ENCODE data around the gene CDC123.
A peak's percentile ranks its signal among the peaks of the same experiment; 100 is the strongest.

The CDC123 gene, protein sequence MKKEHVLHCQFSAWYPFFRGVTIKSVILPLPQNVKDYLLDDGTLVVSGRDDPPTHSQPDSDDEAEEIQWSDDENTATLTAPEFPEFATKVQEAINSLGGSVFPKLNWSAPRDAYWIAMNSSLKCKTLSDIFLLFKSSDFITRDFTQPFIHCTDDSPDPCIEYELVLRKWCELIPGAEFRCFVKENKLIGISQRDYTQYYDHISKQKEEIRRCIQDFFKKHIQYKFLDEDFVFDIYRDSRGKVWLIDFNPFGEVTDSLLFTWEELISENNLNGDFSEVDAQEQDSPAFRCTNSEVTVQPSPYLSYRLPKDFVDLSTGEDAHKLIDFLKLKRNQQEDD

DNA sequence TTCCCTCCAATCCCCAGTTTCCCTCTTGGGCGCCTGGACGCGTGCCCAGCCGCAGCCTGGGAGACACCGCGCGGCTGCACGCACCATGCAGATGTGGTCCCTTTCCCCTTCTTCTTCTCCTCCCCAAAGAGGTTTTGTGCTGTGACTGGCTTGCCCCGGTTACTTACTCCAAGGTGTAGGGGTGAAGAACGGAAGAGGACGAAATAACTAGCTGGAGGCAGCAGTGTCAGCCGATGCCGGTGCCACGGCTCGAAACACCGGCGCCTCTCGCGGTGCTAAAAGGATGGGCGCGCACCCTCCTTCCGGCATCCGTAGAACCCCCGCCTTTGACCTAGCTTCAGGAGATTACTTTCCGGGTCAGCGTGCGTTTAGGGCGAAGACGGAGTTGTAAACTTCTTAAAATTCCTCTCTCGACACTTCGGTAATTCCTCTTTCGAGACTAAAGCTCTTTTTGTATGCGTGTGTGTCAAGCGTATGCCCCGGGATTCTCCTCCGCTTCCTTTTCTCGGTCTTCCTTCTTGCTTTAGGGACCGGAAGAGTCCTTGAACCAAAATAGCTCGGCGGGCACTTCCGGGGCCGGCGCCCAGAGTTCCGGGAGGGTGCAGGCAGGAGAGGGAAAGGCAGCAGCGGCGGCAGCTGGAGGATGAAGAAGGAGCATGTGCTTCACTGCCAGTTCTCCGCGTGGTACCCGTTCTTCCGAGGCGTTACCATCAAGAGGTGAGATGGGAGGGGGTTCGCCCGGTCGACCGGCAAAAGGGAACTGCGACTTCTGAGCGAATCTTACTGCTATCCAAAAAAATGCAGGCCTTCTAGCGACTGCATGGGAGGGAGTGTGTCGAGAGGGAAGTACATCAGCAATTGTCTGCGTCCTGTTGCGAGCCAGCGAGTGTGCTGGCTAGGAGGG is at the start of gene CDC123, which contains the start of gene NUDT5:
CDC123 (plus strand) TSS at position 586 of the 904 bp plus-strand sequence; CDS start at position 644, 58 bp downstream.
NUDT5 (minus strand) TSS at position 289 of the 904 bp plus-strand sequence. CDS start 9,600 bp downstream, outside the sequence.
- Histone ChIP-seq H3K27me3 (ENCODE audit: control insufficient read depth in 1 of 2, insufficient read depth in 2 of 2, low read length in 2 of 2) (no peaks in the 10 kb centered on the region), H3K9me3 (ENCODE audit: low read length) (no peaks in the 10 kb centered on the region), H3K36me3 (ENCODE audit: insufficient read depth, low read length) (peaks cover 13% of the 10 kb centered on the region), H3K9ac (ENCODE audit: low read length) (peak within 1 kb of the TSS; percentile 96), H3K27ac (ENCODE audit: low read depth, low read length) (peak within 1 kb of the TSS; percentile 93), H3K4me3 (ENCODE audit: low read depth in 1 of 2, low read length in 2 of 2) (peak within 1 kb of the TSS; percentile 92 to 99), H3K4me1 (ENCODE audit: insufficient read depth, low read length) (peaks cover 14% of the 10 kb centered on the region)

DNA sequence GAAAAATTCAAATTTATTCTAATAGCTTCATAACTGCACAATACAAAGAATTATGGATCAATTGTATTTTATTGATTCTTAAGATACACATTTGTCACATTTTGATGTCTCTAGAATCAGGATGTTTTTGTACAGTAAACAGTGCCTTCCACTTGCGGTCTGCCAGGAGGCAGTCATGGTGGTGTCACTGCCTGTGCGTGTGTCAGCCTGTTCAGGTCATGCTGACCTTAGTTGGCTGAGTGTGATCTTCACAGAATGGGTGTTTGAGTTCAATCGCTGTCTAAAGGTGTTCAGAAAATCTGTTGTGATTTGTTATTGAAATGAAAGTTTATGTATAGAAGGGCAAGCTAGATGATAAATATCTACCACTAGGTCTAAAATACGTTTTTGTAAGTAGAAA is 45.8 kb upstream of the CDC123 start:
- no peaks in the 10 kb centered on the region for H3K4me1 ChIP-seq (ENCODE audit: insufficient read depth, low read length)
- H3K9ac ChIP-seq (ENCODE audit: low read length), result no peak overlapping the region
- no peaks in the 10 kb centered on the region for H3K9me3 ChIP-seq (ENCODE audit: low read length)
- H3K4me3 ChIP-seq (ENCODE audit: low read depth in 1 of 2, low read length in 2 of 2), result no peak overlapping the region
- H3K27ac ChIP-seq (ENCODE audit: low read depth, low read length), result no peak overlapping the region
- H3K27me3 ChIP-seq (ENCODE audit: control insufficient read depth in 1 of 2, insufficient read depth in 2 of 2, low read length in 2 of 2), result no peaks in the 10 kb centered on the region
- peaks cover 13% of the 10 kb centered on the region for H3K36me3 ChIP-seq (ENCODE audit: insufficient read depth, low read length)

DNA sequence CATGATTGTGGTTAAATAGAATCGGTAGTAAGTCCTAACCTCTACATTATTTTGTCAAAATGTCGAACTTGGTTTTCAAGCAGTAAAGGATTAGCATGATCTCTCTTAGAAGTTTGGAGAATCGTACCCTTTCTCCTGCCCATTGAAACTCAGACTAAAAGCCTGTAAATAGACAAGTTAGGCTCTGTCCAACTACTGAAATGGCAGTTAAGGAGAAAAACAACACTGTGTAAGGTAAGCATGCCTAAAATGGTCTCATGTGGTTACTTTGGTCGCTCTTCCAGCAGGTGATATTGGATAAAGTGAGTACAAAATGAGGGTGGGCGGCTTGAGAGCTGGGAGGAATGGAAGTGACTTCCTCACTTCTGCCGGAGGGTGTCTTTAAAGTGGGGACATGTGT is 41.5 kb upstream of the CDC123 start:
- Histone ChIP-seq H3K36me3 (ENCODE audit: insufficient read depth, low read length) (peaks cover 20% of the 10 kb centered on the region), H3K4me3 (ENCODE audit: low read depth in 1 of 2, low read length in 2 of 2) (no peak overlapping the region), H3K27ac (ENCODE audit: low read depth, low read length) (no peak overlapping the region)

DNA sequence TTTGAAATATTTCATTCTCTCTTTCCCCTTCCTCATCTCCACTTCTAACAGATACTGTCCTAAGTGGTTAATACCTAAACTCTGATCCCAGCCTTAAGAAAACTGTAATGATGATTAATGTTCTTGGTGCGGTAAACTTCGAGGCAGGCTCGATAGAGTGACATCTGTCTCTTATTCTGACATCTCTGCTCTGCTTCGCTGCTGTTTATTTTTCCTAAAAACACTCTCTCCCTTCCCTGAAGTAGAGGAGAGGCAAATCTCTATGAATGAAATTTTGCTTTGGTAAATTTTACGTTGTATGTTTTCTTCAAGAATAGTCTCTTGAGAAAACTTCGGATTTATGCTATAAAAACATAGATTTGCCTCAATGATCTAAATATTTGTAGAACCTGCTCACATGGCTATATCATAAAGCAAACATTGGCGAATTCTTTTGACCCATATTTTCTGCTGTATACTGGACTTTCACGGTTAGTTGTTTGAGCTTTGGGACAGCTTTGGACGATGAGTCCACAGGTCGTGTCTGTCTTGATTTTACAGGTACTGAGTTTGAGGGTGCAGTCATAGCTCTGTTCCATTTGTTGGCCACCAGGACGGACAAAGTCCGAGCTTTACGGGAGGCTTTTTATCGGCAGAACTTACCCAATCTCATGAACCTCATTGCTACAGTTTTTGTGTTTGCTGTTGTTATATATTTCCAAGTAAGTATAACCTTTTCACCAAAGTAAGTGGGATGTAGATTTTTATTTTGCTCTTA is 39.4 kb upstream of the CDC123 start:
- Histone ChIP-seq H3K27me3 (ENCODE audit: control insufficient read depth in 1 of 2, insufficient read depth in 2 of 2, low read length in 2 of 2) (no peaks in the 10 kb centered on the region), H3K9ac (ENCODE audit: low read length) (no peak overlapping the region), H3K4me3 (ENCODE audit: low read depth in 1 of 2, low read length in 2 of 2) (no peak overlapping the region), H3K9me3 (ENCODE audit: low read length) (no peaks in the 10 kb centered on the region), H3K36me3 (ENCODE audit: insufficient read depth, low read length) (peaks cover 23% of the 10 kb centered on the region), H3K27ac (ENCODE audit: low read depth, low read length) (no peak overlapping the region), H3K4me1 (ENCODE audit: insufficient read depth, low read length) (no peaks in the 10 kb centered on the region)

More for the DNA sequence above, 41.5 kb upstream of the CDC123 start:
- Histone ChIP-seq H3K4me1 (ENCODE audit: insufficient read depth, low read length) (no peaks in the 10 kb centered on the region), H3K9ac (ENCODE audit: low read length) (no peak overlapping the region), H3K9me3 (ENCODE audit: low read length) (no peaks in the 10 kb centered on the region), H3K27me3 (ENCODE audit: control insufficient read depth in 1 of 2, insufficient read depth in 2 of 2, low read length in 2 of 2) (no peaks in the 10 kb centered on the region)

DNA sequence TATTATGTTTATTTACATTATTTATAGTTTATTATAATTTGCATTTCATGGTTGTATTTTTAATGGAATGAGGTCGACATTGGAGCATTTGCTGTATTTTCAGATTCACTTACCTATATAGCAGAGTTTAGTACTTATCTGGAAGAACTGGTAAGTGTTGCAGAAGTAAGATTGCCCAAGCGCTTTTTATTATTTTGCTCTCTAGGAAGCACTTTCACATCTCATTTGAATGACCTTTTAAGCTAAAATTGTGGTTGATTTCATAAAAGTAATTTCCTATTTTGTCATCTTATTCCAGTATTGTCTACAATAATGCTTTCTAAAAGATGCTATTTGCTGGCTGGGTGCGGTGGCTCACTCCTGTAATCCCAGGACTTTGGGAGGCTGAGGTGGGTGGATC is 37.9 kb upstream of the CDC123 start:
- Histone ChIP-seq H3K27me3 (ENCODE audit: control insufficient read depth in 1 of 2, insufficient read depth in 2 of 2, low read length in 2 of 2) (no peaks in the 10 kb centered on the region), H3K9me3 (ENCODE audit: low read length) (no peaks in the 10 kb centered on the region), H3K4me3 (ENCODE audit: low read depth in 1 of 2, low read length in 2 of 2) (no peak overlapping the region), H3K9ac (ENCODE audit: low read length) (no peak overlapping the region), H3K36me3 (ENCODE audit: insufficient read depth, low read length) (peaks cover 38% of the 10 kb centered on the region), H3K27ac (ENCODE audit: low read depth, low read length) (no peak overlapping the region), H3K4me1 (ENCODE audit: insufficient read depth, low read length) (no peaks in the 10 kb centered on the region)

DNA sequence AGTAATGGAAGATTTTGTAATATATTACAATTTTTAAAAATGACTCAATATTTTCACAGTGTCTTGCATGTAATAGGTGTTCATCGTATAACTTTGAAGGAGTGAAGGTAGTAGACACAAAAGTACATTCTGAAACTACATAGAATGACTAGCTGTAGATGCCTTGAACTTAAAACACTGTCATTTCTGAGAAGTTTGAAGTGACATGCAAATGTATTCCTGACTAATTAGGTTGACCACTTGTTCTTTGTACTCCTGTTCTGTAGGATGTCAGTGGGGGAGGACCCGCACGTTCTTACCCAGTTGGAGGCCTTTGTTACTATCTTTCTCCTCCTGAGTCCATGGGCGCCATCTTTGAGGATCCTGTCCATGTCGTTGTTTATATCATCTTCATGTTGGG is 35.3 kb upstream of the CDC123 start:
- Histone ChIP-seq H3K9ac (ENCODE audit: low read length) (no peak overlapping the region), H3K27me3 (ENCODE audit: control insufficient read depth in 1 of 2, insufficient read depth in 2 of 2, low read length in 2 of 2) (no peaks in the 10 kb centered on the region), H3K27ac (ENCODE audit: low read depth, low read length) (no peak overlapping the region), H3K4me3 (ENCODE audit: low read depth in 1 of 2, low read length in 2 of 2) (no peak overlapping the region), H3K36me3 (ENCODE audit: insufficient read depth, low read length) (peaks cover 54% of the 10 kb centered on the region), H3K9me3 (ENCODE audit: low read length) (no peaks in the 10 kb centered on the region), H3K4me1 (ENCODE audit: insufficient read depth, low read length) (no peaks in the 10 kb centered on the region)

DNA sequence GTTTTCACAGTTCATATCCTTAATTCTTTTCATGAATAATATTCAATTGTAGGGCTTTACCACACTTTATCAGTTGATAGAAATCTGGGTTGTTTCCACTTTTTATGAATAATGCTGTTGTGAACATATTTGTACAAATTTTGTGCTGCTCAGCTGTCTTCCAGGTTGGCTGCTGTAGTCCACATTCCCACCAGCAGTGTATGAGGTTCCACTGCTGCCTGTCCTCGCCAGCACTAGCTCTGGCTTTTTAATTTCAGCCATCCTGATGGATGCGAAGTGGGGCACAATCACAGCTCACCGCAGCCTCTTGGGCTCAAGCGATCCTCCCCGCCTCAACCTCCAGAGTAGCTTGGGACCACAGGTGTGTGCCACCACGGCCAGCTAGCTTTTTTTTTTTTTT is 33.1 kb upstream of the CDC123 start:
- Histone ChIP-seq H3K9ac (ENCODE audit: low read length) (no peak overlapping the region), H3K9me3 (ENCODE audit: low read length) (no peaks in the 10 kb centered on the region), H3K4me3 (ENCODE audit: low read depth in 1 of 2, low read length in 2 of 2) (no peak overlapping the region), H3K27ac (ENCODE audit: low read depth, low read length) (no peak overlapping the region), H3K36me3 (ENCODE audit: insufficient read depth, low read length) (peaks cover 68% of the 10 kb centered on the region), H3K4me1 (ENCODE audit: insufficient read depth, low read length) (no peaks in the 10 kb centered on the region), H3K27me3 (ENCODE audit: control insufficient read depth in 1 of 2, insufficient read depth in 2 of 2, low read length in 2 of 2) (no peaks in the 10 kb centered on the region)

DNA sequence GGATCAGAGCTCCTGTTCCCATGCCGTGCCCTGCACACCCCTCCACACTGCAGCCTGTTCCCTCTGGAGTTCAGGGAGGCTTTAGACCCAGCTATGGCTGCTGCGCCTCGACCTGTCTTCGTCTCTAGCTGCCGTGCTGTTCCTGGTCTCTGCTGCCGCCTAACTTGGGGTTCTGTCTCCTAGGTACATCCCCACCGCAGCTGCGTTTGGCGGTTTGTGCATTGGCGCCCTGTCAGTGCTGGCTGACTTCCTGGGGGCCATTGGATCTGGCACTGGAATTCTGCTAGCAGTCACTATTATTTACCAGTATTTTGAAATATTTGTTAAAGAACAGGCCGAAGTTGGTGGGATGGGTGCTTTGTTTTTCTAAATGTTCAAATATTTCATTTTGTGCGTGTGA is 31.9 kb upstream of the CDC123 start:
- no peaks in the 10 kb centered on the region for H3K9me3 ChIP-seq (ENCODE audit: low read length)
- H3K36me3 ChIP-seq (ENCODE audit: insufficient read depth, low read length), result peaks cover 65% of the 10 kb centered on the region
- H3K4me1 ChIP-seq (ENCODE audit: insufficient read depth, low read length), result no peaks in the 10 kb centered on the region
- H3K4me3 ChIP-seq (ENCODE audit: low read depth in 1 of 2, low read length in 2 of 2), result no peak overlapping the region
- no peaks in the 10 kb centered on the region for H3K27me3 ChIP-seq (ENCODE audit: control insufficient read depth in 1 of 2, insufficient read depth in 2 of 2, low read length in 2 of 2)
- H3K27ac ChIP-seq (ENCODE audit: low read depth, low read length), result no peak overlapping the region
- no peak overlapping the region for H3K9ac ChIP-seq (ENCODE audit: low read length)

DNA sequence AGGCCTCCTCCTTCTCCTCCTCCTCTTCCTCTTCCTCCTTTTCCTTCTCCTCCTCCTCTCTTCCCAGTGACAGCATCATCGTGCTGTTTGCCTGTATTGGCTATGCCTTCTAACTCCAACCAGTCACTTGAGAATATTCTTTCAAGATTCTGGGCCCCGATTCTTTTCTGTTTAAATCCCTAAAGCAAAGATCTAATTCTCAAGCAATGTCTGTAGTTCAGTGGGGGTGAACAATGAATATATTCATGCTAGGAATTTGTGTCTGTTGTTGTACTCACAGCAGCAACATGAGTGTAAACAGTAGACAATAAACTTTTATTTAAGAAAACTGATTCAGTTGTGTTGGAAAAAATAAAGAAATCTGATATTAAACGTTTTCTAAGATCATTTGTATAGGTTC is 31.0 kb upstream of the CDC123 start:
- H3K27me3 ChIP-seq (ENCODE audit: control insufficient read depth in 1 of 2, insufficient read depth in 2 of 2, low read length in 2 of 2), result no peaks in the 10 kb centered on the region
- H3K4me1 ChIP-seq (ENCODE audit: insufficient read depth, low read length), result no peaks in the 10 kb centered on the region
- no peak overlapping the region for H3K4me3 ChIP-seq (ENCODE audit: low read depth in 1 of 2, low read length in 2 of 2)
- no peaks in the 10 kb centered on the region for H3K9me3 ChIP-seq (ENCODE audit: low read length)
- H3K27ac ChIP-seq (ENCODE audit: low read depth, low read length), result no peak overlapping the region
- H3K9ac ChIP-seq (ENCODE audit: low read length), result no peak overlapping the region
- peaks cover 74% of the 10 kb centered on the region for H3K36me3 ChIP-seq (ENCODE audit: insufficient read depth, low read length)

DNA sequence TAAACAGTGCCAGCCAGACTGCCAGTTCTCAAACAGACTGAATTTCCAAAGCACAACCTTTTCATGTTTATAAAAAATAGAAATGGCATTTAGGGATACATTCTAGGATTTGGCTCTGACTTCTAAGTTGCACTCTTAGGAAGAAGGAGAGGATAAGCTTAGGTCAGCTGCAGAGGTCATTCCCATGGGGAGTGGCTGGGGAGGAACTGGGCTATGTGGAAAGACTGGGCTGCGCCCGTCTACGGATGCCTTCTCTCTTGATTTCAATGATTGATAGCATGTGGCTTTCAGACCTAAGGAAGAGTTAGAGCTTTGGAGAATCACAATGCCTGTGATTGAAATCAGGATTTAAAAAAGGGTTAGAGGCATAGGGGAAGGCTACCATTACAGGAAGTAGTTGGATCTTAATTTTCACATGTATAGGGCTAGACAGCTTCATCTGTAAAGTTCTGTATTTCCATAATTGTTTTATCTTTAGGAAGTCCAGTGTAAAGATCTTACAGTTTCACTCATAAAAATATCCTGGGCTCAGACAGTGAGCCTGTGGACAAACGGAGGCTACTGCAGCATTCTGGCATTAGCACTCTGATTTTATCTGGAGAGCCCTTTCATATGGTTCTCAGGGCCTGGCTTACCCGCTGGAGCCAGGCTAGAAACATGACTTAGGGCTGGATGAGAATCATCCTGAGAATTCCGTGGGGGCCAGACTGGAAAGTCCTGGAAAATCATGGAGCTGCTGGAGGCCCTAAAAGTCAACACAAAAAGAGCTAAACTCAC is 29.8 kb upstream of the CDC123 start:
- Histone ChIP-seq H3K4me1 (ENCODE audit: insufficient read depth, low read length) (no peaks in the 10 kb centered on the region), H3K9me3 (ENCODE audit: low read length) (no peaks in the 10 kb centered on the region), H3K36me3 (ENCODE audit: insufficient read depth, low read length) (peaks cover 79% of the 10 kb centered on the region), H3K4me3 (ENCODE audit: low read depth in 1 of 2, low read length in 2 of 2) (no peak overlapping the region), H3K27ac (ENCODE audit: low read depth, low read length) (no peak overlapping the region), H3K9ac (ENCODE audit: low read length) (no peak overlapping the region), H3K27me3 (ENCODE audit: control insufficient read depth in 1 of 2, insufficient read depth in 2 of 2, low read length in 2 of 2) (no peaks in the 10 kb centered on the region)
